K562 (cell line): ENCODE measurements around the gene ZNF362. TPM values are rescaled to one million over a fixed set of nuclear protein-coding genes. Genes with fewer than 3 reads are reported as not detected.

Source experiments
- ATAC-seq: fragments of 200-7000 bp; cut with Tn5 transposase; 3 replicates; pipeline ENCODE4 v1.9.1; 2020; ENCODE audit warnings: moderate library complexity
- BruUV-seq: library from RNA; stranded (reverse); fragments of 400-500 nt; replicated peaks from 2 replicates; lab custom pipeline; 2021; lab: Mats Ljungman, UMichigan
- CTCF ChIA-PET: fragments of 300-600 bp; formaldehyde crosslinking; extraction: SDS; loops from one replicate; lab custom pipeline; 2021; ENCODE audit warnings: low intra/inter-chr PET ratio; lab: Yijun Ruan, JAX
- POLR2A ChIA-PET: fragments of 300-600, 350-650 bp; sonication (Branson Sonifier 250); formaldehyde crosslinking; extraction: SDS; loops from one replicate; lab custom pipeline; 2021; ENCODE audit warnings: antibody characterized with exemption, inconsistent platforms; lab: Yijun Ruan, JAX
- DNase-seq, 4 experiments: peaks; one replicate each; pipeline versions ENCODE4 v3.0.0 to v3.0.0-alpha.2; 2011 to 2018; ENCODE audit warnings: low spot score in 3 of 4, mixed read lengths in 3 of 4; ENCODE audit errors: extremely low read depth in 1 of 4
- FAIRE-seq: peaks from 2 replicates; lab custom pipeline; 2011; peaks lifted over from hg19 to GRCh38; lab: Jason Lieb, UNC
- H2AFZ ChIP-seq: 2 replicates; pipeline ENCODE4 v1.6.0; 2011; ENCODE audit warnings: low read depth, low read length, control low read depth, inconsistent platforms
- H3K27ac ChIP-seq: fragments of 200-600 bp; 3 replicates; pipeline ENCODE4 v1.8.0; 2011; ENCODE audit warnings: low read depth, mild to moderate bottlenecking, control low read depth, inconsistent platforms, low read length, moderate library complexity, mixed read lengths; ENCODE audit errors: extremely low read depth
- H3K27me3 ChIP-seq, 2 experiments: fragments of 300-600 bp in 1 of 2; 2 replicates in 1 of 2; 3 replicates in 1 of 2; pipeline versions ENCODE4 v1.6.0 to v1.8.0; 2011; ENCODE audit warnings: inconsistent platforms in 2 of 2, low read length in 2 of 2, mild to moderate bottlenecking in 1 of 2, mixed read lengths in 1 of 2, moderate library complexity in 1 of 2; ENCODE audit not compliant: control insufficient read depth in 2 of 2, insufficient read depth in 2 of 2
- H3K36me3 ChIP-seq: fragments of 300-600 bp; 3 replicates; pipeline ENCODE4 v1.8.0; 2011; ENCODE audit warnings: mild to moderate bottlenecking, low read length, inconsistent platforms; ENCODE audit not compliant: control insufficient read depth, insufficient read depth
- H3K4me1 ChIP-seq, 2 experiments: fragments of 200-600 bp in 1 of 2; replicated peaks in 1 of 2; 2 replicates in 1 of 2; 3 replicates in 1 of 2; pipeline versions ENCODE4 v1.5.1 to v1.8.0; 2011; ENCODE audit warnings: inconsistent platforms in 2 of 2, low read length in 2 of 2, mild to moderate bottlenecking in 1 of 2, mixed read lengths in 1 of 2, moderate library complexity in 1 of 2; ENCODE audit not compliant: control insufficient read depth in 2 of 2, insufficient read depth in 2 of 2
- H3K4me2 ChIP-seq: 2 replicates; pipeline ENCODE4 v1.6.1; 2011; ENCODE audit warnings: low read length, control low read depth, inconsistent platforms, mixed read lengths; ENCODE audit not compliant: insufficient read depth
- H3K4me3 ChIP-seq: fragments of 200-600 bp; sonication (generic), shearing (Covaris generic); 2 replicates; pipeline ENCODE4 v1.5.1; 2016; ENCODE audit warnings: control low read depth, inconsistent platforms
- H3K79me2 ChIP-seq: fragments of 200-600 bp; 3 replicates; pipeline ENCODE4 v1.8.0; 2011; ENCODE audit warnings: low read length, inconsistent platforms; ENCODE audit not compliant: control insufficient read depth, insufficient read depth
- H3K9ac ChIP-seq, 2 experiments: 2 replicates each; pipeline versions ENCODE4 v1.6.0 to v1.6.1; 2011; ENCODE audit warnings: low read depth in 2 of 2, low read length in 2 of 2, control low read depth in 1 of 2, inconsistent platforms in 1 of 2, mild to moderate bottlenecking in 1 of 2, mixed read lengths in 1 of 2; ENCODE audit not compliant: insufficient read depth in 1 of 2
- H3K9me1 ChIP-seq: one replicate; pipeline ENCODE4 v1.6.0; 2011; ENCODE audit warnings: inconsistent platforms, mild to moderate bottlenecking, low read length, moderate library complexity; ENCODE audit not compliant: control insufficient read depth, insufficient read depth
- H3K9me3 ChIP-seq: replicated peaks from 2 replicates; pipeline ENCODE4 v1.5.1; 2011; ENCODE audit warnings: low read depth, low read length, inconsistent platforms; ENCODE audit not compliant: control insufficient read depth, insufficient read depth
- H4K20me1 ChIP-seq: replicated peaks from 2 replicates; pipeline ENCODE4 v1.6.1; 2011; ENCODE audit warnings: low read length, inconsistent platforms, mixed read lengths; ENCODE audit not compliant: control insufficient read depth, insufficient read depth
- ARNT ChIP-seq, 2 experiments: fragments of 450-650 bp; IDR thresholded peaks; 2 replicates each; pipeline ENCODE4 v1.6.1; 2016; ENCODE audit warnings: mild to moderate bottlenecking in 1 of 2
- CHD1 ChIP-seq: fragments of 200-600 bp; sonication (generic); IDR thresholded peaks from one replicate; pipeline ENCODE4 v1.6.1; 2012; ENCODE audit warnings: mild to moderate bottlenecking, moderate library complexity, low read length, inconsistent platforms
- CREM ChIP-seq: IDR thresholded peaks from 2 replicates; pipeline ENCODE4 v1.6.1; 2014; ENCODE audit warnings: antibody characterized with exemption, low read depth
- EP400 ChIP-seq: fragments of 450-650 bp; IDR thresholded peaks from 2 replicates; pipeline ENCODE4 v1.6.1; 2017; ENCODE audit warnings: antibody characterized with exemption, mild to moderate bottlenecking, moderate library complexity
- HOMEZ ChIP-seq: fragments of 250-450 bp; sonication (Bioruptor Pico); IDR thresholded peaks from 2 replicates; pipeline ENCODE4 v1.4.0; 2020; ENCODE audit warnings: mild to moderate bottlenecking, moderate library complexity
- JUN ChIP-seq, 2 experiments: sonication (generic) in 1 of 2; formaldehyde crosslinking in 1 of 2; IDR thresholded peaks; 2 replicates each; pipeline versions ENCODE4 v1.6.1 to v1.8.0; 2012 to 2022; ENCODE audit warnings: borderline replicate concordance in 2 of 2, mild to moderate bottlenecking in 2 of 2, improper control_type of control experiment in 1 of 2, low read depth in 1 of 2, low read length in 1 of 2, missing genetic modification reagents in 1 of 2
- MAX ChIP-seq: sonication (generic); formaldehyde crosslinking; IDR thresholded peaks from 2 replicates; pipeline ENCODE4 v1.9.0; 2022; ENCODE audit warnings: mild to moderate bottlenecking, missing genetic modification reagents
- MBD1 ChIP-seq: fragments of 250-450 bp; sonication (Bioruptor Pico); IDR thresholded peaks from 2 replicates; pipeline ENCODE4 v1.8.0; 2022; ENCODE audit warnings: inconsistent platforms
- MCM5 ChIP-seq: fragments of 450-650 bp; IDR thresholded peaks from 2 replicates; pipeline ENCODE4 v1.6.1; 2016; ENCODE audit warnings: low read depth
- MTA1 ChIP-seq: fragments of 450-650 bp; IDR thresholded peaks from 2 replicates; pipeline ENCODE4 v1.6.1; 2017; ENCODE audit warnings: borderline replicate concordance
- NR3C1 ChIP-seq: sonication (generic); formaldehyde crosslinking; IDR thresholded peaks from 2 replicates; pipeline ENCODE4 v1.8.1; 2022; ENCODE audit warnings: missing genetic modification reagents
- PHF8 ChIP-seq: fragments of 200-600 bp; sonication (generic); IDR thresholded peaks from 2 replicates; pipeline ENCODE4 v1.6.1; 2012; ENCODE audit warnings: mixed run types, mild to moderate bottlenecking, inconsistent platforms, low read length, moderate library complexity, borderline replicate concordance
- PURB ChIP-seq: sonication (generic); formaldehyde crosslinking; IDR thresholded peaks from 2 replicates; pipeline ENCODE4 v1.9.0; 2021; ENCODE audit warnings: low read depth, mild to moderate bottlenecking, missing genetic modification reagents
- TGIF2 ChIP-seq: sonication (generic); formaldehyde crosslinking; IDR thresholded peaks from 2 replicates; pipeline ENCODE4 v1.8.1; 2022; ENCODE audit warnings: mild to moderate bottlenecking, missing genetic modification reagents, moderate library complexity
- WGBS: fragments of 100-300 bp; shearing (Covaris generic); methylation state at CpG from one replicate; pipeline ENCODE4 v1.1.6; 2016; ENCODE audit warnings: low coverage, mixed read lengths; ENCODE audit not compliant: insufficient coverage; ENCODE audit errors: missing lambda C conversion rate; 5-methylcytosine and 5-hydroxymethylcytosine counted together
- in situ Hi-C: fragments of 300-500 bp; cut with MboI; formaldehyde crosslinking; loops from 4 replicates; pipeline ENCODE4 v1.15.0; 2018; ENCODE audit warnings: inconsistent platforms, mixed read lengths
- intact Hi-C: fragments of 100-400 bp; cut with micrococcal nuclease; formaldehyde crosslinking; loops from 2 replicates; pipeline ENCODE4 v1.14.2; 2022
- polyA plus RNA-seq, 8 experiments: library from polyadenylated mRNA; depleted of rRNA in 4 of 8; stranded (reverse) in 5 of 8; unstranded in 3 of 8; fragments of >200 nt; fragmentation: Nextera tagmentation in 2 of 8; fragmentation: Illumina TruSeq in 1 of 8; extraction: Ambion mirVana in 2 of 8; extraction: Trizol in 1 of 8; gene quantifications; 2 replicates each; pipeline versions ENCODE4 v1.2.1 to v1.2.3, GENCODE V29; 2011 to 2014; ENCODE audit warnings: inconsistent platforms in 1 of 8, missing spikeins in 1 of 8
- total RNA-seq, 7 experiments: library from RNA; depleted of rRNA in 6 of 7; stranded (reverse); fragments of >200 nt in 6 of 7; fragmentation: Illumina TruSeq in 2 of 7; extraction: Trizol in 2 of 7; gene quantifications; 2 replicates each; pipeline versions ENCODE4 v1.2.1 to v1.2.3, GENCODE V29; 2011 to 2021; ENCODE audit warnings: low replicate concordance in 1 of 7

The ZNF362 gene
- total and polyA plus RNA-seq, 9 of the 15 experiments (the other 6 are each of a cell fraction or from before 2014, with no cell fraction given) = 0.01 to 1.1 (median 0.35) TPM; not detected in 1

GRCh38 chr1:33244809-33245186, 11.5 kb upstream of the ZNF362 start:
- intact Hi-C loops = no loop called here
- WGBS = 7% methylated on average over 2 of the region's 2 CpGs
- Histone ChIP-seq H3K79me2 (no peaks in the 10 kb centered on the region), H2AFZ (no peak overlapping the region), H3K27me3 (peaks cover 14 to 45% of the 10 kb centered on the region in 2 experiments), H3K9ac (no peak overlapping the region), H3K4me3 (no peak overlapping the region), H3K9me3 (no peaks in the 10 kb centered on the region), H4K20me1 (no peaks in the 10 kb centered on the region), H3K9me1 (no peaks in the 10 kb centered on the region), H3K36me3 (no peaks in the 10 kb centered on the region), H3K27ac (no peak overlapping the region), H3K4me1 (no peaks in the 10 kb centered on the region), H3K4me2 (no peak overlapping the region)
- FAIRE-seq (no peak), ATAC-seq (no peak), DNase-seq (no peak)
- ChIA-PET CTCF (no interaction called here), POLR2A (interaction anchor here (0.7 kb wide), 2 partner anchors 392 to 1865 kb away, joined by 3 read pairs; no protein-coding TSS in a partner anchor)
- TF ChIP-seq EP400 = no peak
- no peak for TF ChIP-seq CHD1
- no peak for TF ChIP-seq PHF8
- TF ChIP-seq JUN (IDR thresholded peaks at IDR 0.05; ENCODE audit: borderline replicate concordance, low read depth, low read length) = no peak
- TF ChIP-seq JUN (CRISPR knock-in tag; IDR thresholded peaks at IDR 0.05; ENCODE audit: borderline replicate concordance) = no peak
- no peak for TF ChIP-seq MCM5
- no peak for TF ChIP-seq TGIF2 (CRISPR knock-in tag)
- no peak for TF ChIP-seq MTA1
- no peak for TF ChIP-seq ARNT (IDR thresholded peaks at IDR 0.05)
- TF ChIP-seq MAX (CRISPR knock-in tag) = no peak
- TF ChIP-seq PURB (CRISPR knock-in tag) = no peak
- TF ChIP-seq MBD1 (CRISPR knock-in tag) = no peak
- TF ChIP-seq CREM = no peak
- TF ChIP-seq HOMEZ (CRISPR knock-in tag) = no peak
- TF ChIP-seq NR3C1 (CRISPR knock-in tag) = no peak
- in situ Hi-C loops = no loop called here
- no TSS peak for BruUV-seq
